CD4-positive, alpha-beta T cell (primary cell): ENCODE results near the gene MAB21L4. TPM values are rescaled to one million over a fixed set of nuclear protein-coding genes. Genes with fewer than 3 reads are reported as not detected.

Experiments used
- ATAC-seq: fragments of 200-7000 bp; cut with Tn5 transposase; one replicate; pipeline ENCODE4 v1.10.0; 2022; ENCODE audit warnings: mild to moderate bottlenecking; ENCODE audit not compliant: poor library complexity
- CTCF ChIA-PET: fragments of 350-600 bp; sonication (Branson Sonifier 250); formaldehyde crosslinking; loops from one replicate; lab custom pipeline; 2021; ENCODE audit warnings: antibody characterized with exemption, inconsistent platforms; lab: Charles Lee
- POLR2A ChIA-PET: fragments of 350-600 bp; sonication (Branson Sonifier 250); formaldehyde crosslinking; loops from one replicate; lab custom pipeline; 2021; ENCODE audit warnings: antibody characterized with exemption, inconsistent platforms; lab: Charles Lee
- DNase-seq, 14 experiments: peaks; one replicate each; pipeline ENCODE4 v3.0.0-alpha.2; 2013 to 2020; ENCODE audit warnings: mixed read lengths in 2 of 14
- H3K27ac ChIP-seq, 2 donors: one replicate each; pipeline versions ENCODE4 v1.5.1 to v1.7.0; 2013; ENCODE audit warnings: low read length in 2 of 2, low read depth in 1 of 2, mild to moderate bottlenecking in 1 of 2
- H3K27me3 ChIP-seq, 2 experiments: 1 replicate in 1 of 2; 2 replicates in 1 of 2; pipeline versions ENCODE4 v1.6.1 to v1.7.0; 2013; ENCODE audit warnings: low read length in 2 of 2, control low read depth in 1 of 2, mild to moderate bottlenecking in 1 of 2, moderate library complexity in 1 of 2; ENCODE audit not compliant: insufficient read depth in 2 of 2, control insufficient read depth in 1 of 2
- H3K36me3 ChIP-seq: one replicate; pipeline ENCODE4 v1.6.1; 2013; ENCODE audit warnings: low read length, control low read depth; ENCODE audit not compliant: insufficient read depth
- H3K4me1 ChIP-seq: one replicate; pipeline ENCODE4 v1.6.1; 2013; ENCODE audit warnings: low read length, control low read depth; ENCODE audit not compliant: insufficient read depth
- H3K4me3 ChIP-seq: one replicate; pipeline ENCODE4 v1.5.1; 2013; ENCODE audit warnings: mild to moderate bottlenecking, low read length, moderate library complexity
- H3K9me3 ChIP-seq, 2 experiments: 1 replicate in 1 of 2; 2 replicates in 1 of 2; pipeline versions ENCODE4 v1.6.1 to v1.7.0; 2013; ENCODE audit warnings: low read length in 2 of 2, mild to moderate bottlenecking in 2 of 2, control low read depth in 1 of 2, moderate library complexity in 1 of 2; ENCODE audit not compliant: control insufficient read depth in 1 of 2, insufficient read depth in 1 of 2
- H3K27ac Mint-ChIP-seq: one replicate; pipeline ENCODE4 v1.8.0; 2020; ENCODE audit warnings: mixed read lengths
- H3K27me3 Mint-ChIP-seq: one replicate; pipeline ENCODE4 v1.8.0; 2021; ENCODE audit warnings: mixed read lengths
- H3K36me3 Mint-ChIP-seq: one replicate; pipeline ENCODE4 v1.8.0; 2021; ENCODE audit warnings: low read depth, mixed read lengths
- H3K4me1 Mint-ChIP-seq: one replicate; pipeline ENCODE4 v1.8.0; 2021; ENCODE audit warnings: low read depth, mixed read lengths
- H3K4me3 Mint-ChIP-seq: one replicate; pipeline ENCODE4 v1.8.0; 2020; ENCODE audit warnings: mild to moderate bottlenecking, mixed read lengths
- H3K9me3 Mint-ChIP-seq: one replicate; pipeline ENCODE4 v1.8.0; 2020; ENCODE audit warnings: mixed read lengths
- CTCF ChIP-seq: fragments of 200-600 bp; IDR thresholded peaks from one replicate; pipeline ENCODE4 v1.8.0; 2022; ENCODE audit warnings: antibody characterized with exemption, mild to moderate bottlenecking
- intact Hi-C, 2 experiments: fragments of 100-400 bp; cut with DNase I in 1 of 2; cut with micrococcal nuclease in 1 of 2; formaldehyde crosslinking; loops; one replicate each; pipeline versions ENCODE4 v1.15.1 to v1.9.0; 2023 to 2025; cut with DNase I, micrococcal nuclease
- total RNA-seq, 174 experiments: library from RNA in 2 of 174; stranded (reverse) in 2 of 174; gene quantifications; one replicate each; pipeline ENCODE4 v1.2.3 and lab custom pipeline; 2021 to 2026

The MAB21L4 gene
- total RNA-seq, 2 experiments from 2014 or later, result not detected

GRCh38 chr2:240851078-240851991 lies 44.6 kb downstream of the MAB21L4 start:
- intact Hi-C loops, result loop anchor here (5.0 kb wide), 3 partner anchors 301 to 1026 kb away; partner anchors contain the start of genes D2HGDH (in 2 of the 2) and PPP1R7 (in 1 of the 2)
- Mint-ChIP-seq H3K9me3 (no peaks in the 10 kb centered on the region), H3K4me3 (no peak overlapping the region), H3K27ac (no peak overlapping the region), H3K4me1 (no peaks in the 10 kb centered on the region), H3K27me3 (peaks cover 3% of the 10 kb centered on the region), H3K36me3 (no peaks in the 10 kb centered on the region)
- Histone ChIP-seq H3K36me3 (no peaks in the 10 kb centered on the region), H3K4me3 (no peak overlapping the region), H3K4me1 (no peaks in the 10 kb centered on the region), H3K9me3 (peaks cover 0 to 24% of the 10 kb centered on the region in 2 experiments), H3K27ac (no peak overlapping the region), H3K27me3 (no peaks in the 10 kb centered on the region)
- ChIA-PET CTCF (interaction anchor here (0.5 to 1.1 kb wide), 3 partner anchors 14 to 540 kb away, joined by 3 to 4 read pairs (median 3); no protein-coding TSS in a partner anchor), POLR2A (no interaction called here)
- TF ChIP-seq CTCF, result peak; percentile 88
- ATAC-seq (peak; percentile 97), DNase-seq (peak; percentile 72 to 90 (median 82))

GRCh38 chr2:240850756-240851077 lies 45.2 kb downstream of the MAB21L4 start:
- CTCF ChIA-PET, result interaction anchor here (1.1 kb wide), 1 partner anchor 366 kb away, joined by 3 read pairs; no protein-coding TSS in a partner anchor
- H3K4me3 Mint-ChIP-seq, result no peak overlapping the region

GRCh38 chr2:240850026-240850425 lies 45.9 kb downstream of the MAB21L4 start:
- ATAC-seq, result no peak
- ChIA-PET CTCF (no interaction called here), POLR2A (no interaction called here)
- Mint-ChIP-seq H3K27me3 (peaks cover 3% of the 10 kb centered on the region), H3K27ac (no peak overlapping the region), H3K36me3 (no peaks in the 10 kb centered on the region), H3K4me3 (no peak overlapping the region), H3K4me1 (no peaks in the 10 kb centered on the region), H3K9me3 (no peaks in the 10 kb centered on the region)
- Histone ChIP-seq H3K36me3 (no peaks in the 10 kb centered on the region), H3K27me3 (no peaks in the 10 kb centered on the region), H3K9me3 (peaks cover 0 to 11% of the 10 kb centered on the region in 2 experiments), H3K4me3 (no peak overlapping the region), H3K4me1 (no peaks in the 10 kb centered on the region), H3K27ac (no peak overlapping the region)
- no peak for DNase-seq
- no peak for TF ChIP-seq CTCF
- intact Hi-C loops, result loop anchor here (5.0 kb wide), 3 partner anchors 302 to 1027 kb away; partner anchors contain the start of genes D2HGDH (in 2 of the 2) and PPP1R7 (in 1 of the 2)

More at GRCh38 chr2:240850756-240851077, 45.2 kb downstream of the MAB21L4 start:
- no peaks in the 10 kb centered on the region for H3K4me1 ChIP-seq
- no peak overlapping the region for H3K4me3 ChIP-seq
- ATAC-seq, result no peak
- no peak overlapping the region for H3K27ac Mint-ChIP-seq
- H3K9me3 ChIP-seq, result peaks cover 0 to 18% of the 10 kb centered on the region in 2 experiments
- H3K9me3 Mint-ChIP-seq, result no peaks in the 10 kb centered on the region
- H3K27ac ChIP-seq, result no peak overlapping the region
- H3K4me1 Mint-ChIP-seq, result no peaks in the 10 kb centered on the region
- no peak for DNase-seq
- intact Hi-C loops, result loop anchor here (5.0 kb wide), 3 partner anchors 302 to 1027 kb away; partner anchors contain the start of genes D2HGDH (in 2 of the 2) and PPP1R7 (in 1 of the 2)
- H3K36me3 Mint-ChIP-seq, result no peaks in the 10 kb centered on the region
- peaks cover 3% of the 10 kb centered on the region for H3K27me3 Mint-ChIP-seq
- POLR2A ChIA-PET, result no interaction called here
- TF ChIP-seq CTCF, result no peak
- H3K36me3 ChIP-seq, result no peaks in the 10 kb centered on the region
- no peaks in the 10 kb centered on the region for H3K27me3 ChIP-seq
